Neural cell (in vitro differentiated cells): ENCODE measurements around the gene DHRS9. TPM values are rescaled to one million over a fixed set of nuclear protein-coding genes. Genes with fewer than 3 reads are reported as not detected.
"Not testable (repeated sequence)": the region's sequence is repeated elsewhere in the genome, so short reads cannot be mapped to it uniquely, and the experiment has no call there.

Experiments
- H2AFZ ChIP-seq: fragments of 200-600, 300-800 bp; sonication (generic), shearing (Covaris generic); 2 replicates; pipeline ENCODE4 v1.6.0; 2014; ENCODE audit warnings: low read depth, mild to moderate bottlenecking, antibody characterized with exemption, low read length, moderate library complexity
- H3F3A ChIP-seq: fragments of 200-600 bp; shearing (Covaris generic); 2 replicates; pipeline ENCODE4 v1.6.1; 2016; ENCODE audit warnings: mild to moderate bottlenecking, moderate library complexity, mixed read lengths, antibody characterized with exemption, low read length; ENCODE audit not compliant: insufficient read depth, poor library complexity, severe bottlenecking
- H3K27ac ChIP-seq: fragments of 200-600, 300-800 bp; sonication (generic), shearing (Covaris generic); 2 replicates; pipeline ENCODE4 v1.5.1; 2014; ENCODE audit warnings: mild to moderate bottlenecking, low read length, moderate library complexity
- H3K27me3 ChIP-seq: fragments of 300-800, 200-600 bp; sonication (generic), shearing (Covaris generic); 2 replicates; pipeline ENCODE4 v1.6.0; 2014; ENCODE audit warnings: mild to moderate bottlenecking, low read depth, low read length, moderate library complexity; ENCODE audit not compliant: insufficient read depth
- H3K36me3 ChIP-seq: fragments of 300-800, 200-600 bp; sonication (generic), shearing (Covaris generic); 2 replicates; pipeline ENCODE4 v1.5.1; 2014; ENCODE audit warnings: mild to moderate bottlenecking, antibody characterized with exemption, low read length, moderate library complexity; ENCODE audit not compliant: insufficient read depth
- H3K4me2 ChIP-seq: fragments of 300-800, 200-600 bp; sonication (generic), shearing (Covaris generic); 2 replicates; pipeline ENCODE4 v1.6.0; 2014; ENCODE audit warnings: mild to moderate bottlenecking, low read length
- H3K4me3 ChIP-seq: fragments of 300-800, 200-600 bp; sonication (generic), shearing (Covaris generic); 2 replicates; pipeline ENCODE4 v1.5.1; 2014; ENCODE audit warnings: mild to moderate bottlenecking, low read length, moderate library complexity
- H3K79me2 ChIP-seq: fragments of 200-600 bp; shearing (Covaris generic); replicated peaks from 2 replicates; pipeline ENCODE4 v1.6.0; 2014; ENCODE audit warnings: mild to moderate bottlenecking, low read length, moderate library complexity; ENCODE audit not compliant: insufficient read depth
- H3K9ac ChIP-seq: fragments of 300-800, 200-600 bp; sonication (generic), shearing (Covaris generic); 2 replicates; pipeline ENCODE4 v1.6.1; 2016; ENCODE audit warnings: mild to moderate bottlenecking, low read length, mixed read lengths
- H3K9me2 ChIP-seq: fragments of 200-600 bp; shearing (Covaris generic); 2 replicates; pipeline ENCODE4 v1.6.1; 2016; ENCODE audit warnings: mild to moderate bottlenecking, low read length, mixed read lengths; ENCODE audit not compliant: insufficient read depth
- H3K9me3 ChIP-seq: fragments of 200-600, 300-800 bp; sonication (generic), shearing (Covaris generic); 2 replicates; pipeline ENCODE4 v1.6.1; 2016; ENCODE audit warnings: mild to moderate bottlenecking, mixed run types, low read length, moderate library complexity, mixed read lengths
- H4K20me1 ChIP-seq: fragments of 200-600 bp; shearing (Covaris generic); 2 replicates; pipeline ENCODE4 v1.6.1; 2016; ENCODE audit warnings: mild to moderate bottlenecking, mixed run types; ENCODE audit not compliant: insufficient read depth
- EP300 ChIP-seq: fragments of 450-650 bp; conservative IDR thresholded peaks from 2 replicates; pipeline ENCODE4 v1.6.1; 2014; ENCODE audit warnings: antibody characterized with exemption, mild to moderate bottlenecking, moderate library complexity; ENCODE audit not compliant: poor library complexity, severe bottlenecking
- EZH2 ChIP-seq: fragments of 200-600, 300-800 bp; shearing (Covaris generic), sonication (generic); IDR thresholded peaks from 2 replicates; pipeline ENCODE4 v1.6.1; 2014; ENCODE audit warnings: antibody characterized with exemption, low read length, borderline replicate concordance, mild to moderate bottlenecking; ENCODE audit not compliant: insufficient read depth, poor library complexity, severe bottlenecking
- MXI1 ChIP-seq: fragments of 450-650 bp; conservative IDR thresholded peaks from 2 replicates; pipeline ENCODE4 v1.6.1; 2014; ENCODE audit warnings: antibody characterized with exemption, mild to moderate bottlenecking; ENCODE audit not compliant: poor library complexity, severe bottlenecking
- POLR2AphosphoS5 ChIP-seq: IDR thresholded peaks from 2 replicates; pipeline ENCODE4 v1.6.1; 2012
- RAD21 ChIP-seq: fragments of 450-650 bp; conservative IDR thresholded peaks from 2 replicates; pipeline ENCODE4 v1.6.1; 2014; ENCODE audit warnings: antibody characterized with exemption, mild to moderate bottlenecking, moderate library complexity
- REST ChIP-seq: IDR thresholded peaks from 2 replicates; pipeline ENCODE4 v1.6.1; 2012; ENCODE audit warnings: borderline replicate concordance
- SMC3 ChIP-seq: fragments of 450-650 bp; conservative IDR thresholded peaks from 2 replicates; pipeline ENCODE4 v1.6.1; 2014; ENCODE audit warnings: antibody characterized with exemption, mild to moderate bottlenecking, moderate library complexity; ENCODE audit not compliant: poor library complexity
- TAF1 ChIP-seq: IDR thresholded peaks from 2 replicates; pipeline ENCODE4 v1.6.1; 2012; ENCODE audit warnings: low read depth
- polyA plus RNA-seq: library from polyadenylated mRNA; depleted of rRNA; stranded (reverse); fragments of >200 nt; gene quantifications from 2 replicates; pipeline ENCODE4 v1.2.3, GENCODE V29; 2014
- TF ChIP-seq, protein P1 (sequence below): fragments of 450-650 bp; IDR thresholded peaks from 2 replicates; pipeline ENCODE4 v1.5.1; 2014; ENCODE audit warnings: antibody characterized with exemption, mild to moderate bottlenecking, moderate library complexity; ENCODE audit not compliant: poor library complexity, severe bottlenecking

Gene DHRS9
- polyA plus RNA-seq, 1 donor from 2014 or later, result not detected

GRCh38 chr2:169050476-169051240 lies 18.7 kb upstream of the DHRS9 start:
- H3K36me3 ChIP-seq, result no peaks in the 10 kb centered on the region
- H3K27ac ChIP-seq, result no peak overlapping the region
- H3K4me3 ChIP-seq, result no peak overlapping the region
- H3K4me2 ChIP-seq, result no peak overlapping the region
- H2AFZ ChIP-seq, result no peak overlapping the region
- TF ChIP-seq EZH2 (no peak), MXI1 (no peak), SMC3 (no peak), POLR2AphosphoS5 (no peak), EP300 (no peak), RAD21 (no peak), TAF1 (no peak), REST (no peak)
- TF ChIP-seq, protein P1, sequence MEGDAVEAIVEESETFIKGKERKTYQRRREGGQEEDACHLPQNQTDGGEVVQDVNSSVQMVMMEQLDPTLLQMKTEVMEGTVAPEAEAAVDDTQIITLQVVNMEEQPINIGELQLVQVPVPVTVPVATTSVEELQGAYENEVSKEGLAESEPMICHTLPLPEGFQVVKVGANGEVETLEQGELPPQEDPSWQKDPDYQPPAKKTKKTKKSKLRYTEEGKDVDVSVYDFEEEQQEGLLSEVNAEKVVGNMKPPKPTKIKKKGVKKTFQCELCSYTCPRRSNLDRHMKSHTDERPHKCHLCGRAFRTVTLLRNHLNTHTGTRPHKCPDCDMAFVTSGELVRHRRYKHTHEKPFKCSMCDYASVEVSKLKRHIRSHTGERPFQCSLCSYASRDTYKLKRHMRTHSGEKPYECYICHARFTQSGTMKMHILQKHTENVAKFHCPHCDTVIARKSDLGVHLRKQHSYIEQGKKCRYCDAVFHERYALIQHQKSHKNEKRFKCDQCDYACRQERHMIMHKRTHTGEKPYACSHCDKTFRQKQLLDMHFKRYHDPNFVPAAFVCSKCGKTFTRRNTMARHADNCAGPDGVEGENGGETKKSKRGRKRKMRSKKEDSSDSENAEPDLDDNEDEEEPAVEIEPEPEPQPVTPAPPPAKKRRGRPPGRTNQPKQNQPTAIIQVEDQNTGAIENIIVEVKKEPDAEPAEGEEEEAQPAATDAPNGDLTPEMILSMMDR, result no peak
- H3K79me2 ChIP-seq, result no peaks in the 10 kb centered on the region
- no peaks in the 10 kb centered on the region for H3K9me2 ChIP-seq
- no peak overlapping the region for H3K9ac ChIP-seq
- no peaks in the 10 kb centered on the region for H3K27me3 ChIP-seq
- H3K9me3 ChIP-seq, result no peaks in the 10 kb centered on the region
- H4K20me1 ChIP-seq, result no peaks in the 10 kb centered on the region
- H3F3A ChIP-seq, result no peaks in the 10 kb centered on the region

DNA sequence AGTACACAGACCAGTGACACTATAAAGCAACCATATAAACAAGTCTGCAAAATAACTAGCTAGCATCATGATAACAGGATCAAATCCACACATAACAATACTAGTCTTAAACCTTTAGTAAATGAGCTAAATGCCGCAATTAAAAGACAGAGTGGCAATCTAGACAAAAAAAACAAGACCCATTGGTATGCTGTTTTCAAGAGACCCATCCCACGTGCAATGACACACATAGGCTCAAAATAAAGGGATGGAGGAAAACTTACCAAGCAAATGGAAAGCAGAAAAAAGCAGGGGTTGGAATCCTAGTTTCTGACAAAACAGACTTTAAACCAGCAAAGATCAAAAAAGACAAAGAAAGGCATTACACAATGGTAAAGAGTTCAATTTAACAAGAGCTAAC lies 14.8 kb upstream of the DHRS9 start:
- H2AFZ ChIP-seq, H3K9me3 ChIP-seq, H3F3A ChIP-seq, H3K4me2 ChIP-seq, H3K9me2 ChIP-seq, H3K27me3 ChIP-seq, H3K27ac ChIP-seq, H4K20me1 ChIP-seq, H3K36me3 ChIP-seq, H3K9ac ChIP-seq, H3K79me2 ChIP-seq, H3K4me3 ChIP-seq: not testable (repeated sequence)

DNA sequence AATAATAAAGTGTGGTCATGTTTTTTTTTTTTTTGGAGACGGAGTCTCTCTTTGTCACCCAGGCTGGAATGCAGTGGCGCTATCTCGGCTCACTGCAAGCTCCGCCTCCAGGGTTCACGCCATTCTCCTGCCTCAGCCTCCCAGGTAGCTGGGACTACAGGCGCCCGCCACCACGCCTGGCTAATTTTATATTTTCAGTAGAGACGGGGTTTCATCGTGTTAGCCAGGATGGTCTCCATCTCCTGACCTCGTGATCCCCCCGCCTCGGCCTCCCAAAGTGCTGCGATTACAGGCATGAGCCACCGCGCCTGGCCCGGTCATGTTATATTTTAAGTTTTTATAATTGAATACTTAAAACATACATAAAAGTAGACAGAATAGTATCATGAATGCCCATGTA lies 5.2 kb upstream of the DHRS9 start:
- H3F3A ChIP-seq, H3K27ac ChIP-seq, H3K9ac ChIP-seq, H3K4me3 ChIP-seq, H3K9me3 ChIP-seq, H4K20me1 ChIP-seq, H3K27me3 ChIP-seq, H3K36me3 ChIP-seq, H2AFZ ChIP-seq, H3K4me2 ChIP-seq, H3K9me2 ChIP-seq, H3K79me2 ChIP-seq: not testable (repeated sequence)
